ENCODE data around the gene POU6F2.

The POU6F2 gene

DNA sequence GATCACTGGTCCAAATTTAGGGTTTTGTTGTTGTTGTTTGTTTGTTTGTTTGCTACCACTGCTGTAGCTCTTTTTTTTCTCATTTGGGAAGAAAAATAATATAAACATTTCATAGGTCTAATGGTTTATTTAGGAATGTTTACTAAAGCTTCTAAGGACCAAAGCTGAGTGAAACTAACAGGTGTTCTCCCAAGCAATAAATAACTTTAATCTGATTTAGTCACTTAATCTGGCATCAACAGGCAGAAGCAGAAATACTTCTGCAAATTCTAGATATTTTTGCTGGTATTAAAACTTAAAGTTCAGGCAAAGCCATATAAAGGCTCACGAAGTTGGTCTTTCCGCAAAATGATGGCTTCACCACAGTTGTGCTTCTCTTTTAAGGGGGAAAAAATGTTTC, 444.0 kb downstream of the POU6F2 start:
- H3K4me3 ChIP-seq (ENCODE audit: low read length): no peak overlapping the region
- H3K4me2 ChIP-seq (ENCODE audit: low read length): no peak overlapping the region
- H4K20me1 ChIP-seq (ENCODE audit: control insufficient read depth, insufficient read depth, low read depth, low read length): no peaks in the 10 kb centered on the region
- H3K9me2 ChIP-seq (replicated peaks; ENCODE audit: control insufficient read depth, low read length): no peaks in the 10 kb centered on the region
- no peaks in the 10 kb centered on the region for H3K9me3 ChIP-seq (ENCODE audit: control insufficient read depth, insufficient read depth, low read length)
- H3K4me1 ChIP-seq (ENCODE audit: control insufficient read depth, low read length): no peaks in the 10 kb centered on the region
- H3K27ac ChIP-seq (ENCODE audit: low read depth, low read length): no peak overlapping the region
- no peaks in the 10 kb centered on the region for H3K36me3 ChIP-seq (ENCODE audit: control insufficient read depth, low read length)
- no peaks in the 10 kb centered on the region for H3F3A ChIP-seq (ENCODE audit: control insufficient read depth, insufficient read depth)
- peaks cover 12% of the 10 kb centered on the region; the same call in 1 of the 2 replicates for H3K27me3 ChIP-seq (ENCODE audit: control insufficient read depth, low read length)
- H3K79me2 ChIP-seq (ENCODE audit: control insufficient read depth, low read length): no peaks in the 10 kb centered on the region
- TF ChIP-seq, protein P1, sequence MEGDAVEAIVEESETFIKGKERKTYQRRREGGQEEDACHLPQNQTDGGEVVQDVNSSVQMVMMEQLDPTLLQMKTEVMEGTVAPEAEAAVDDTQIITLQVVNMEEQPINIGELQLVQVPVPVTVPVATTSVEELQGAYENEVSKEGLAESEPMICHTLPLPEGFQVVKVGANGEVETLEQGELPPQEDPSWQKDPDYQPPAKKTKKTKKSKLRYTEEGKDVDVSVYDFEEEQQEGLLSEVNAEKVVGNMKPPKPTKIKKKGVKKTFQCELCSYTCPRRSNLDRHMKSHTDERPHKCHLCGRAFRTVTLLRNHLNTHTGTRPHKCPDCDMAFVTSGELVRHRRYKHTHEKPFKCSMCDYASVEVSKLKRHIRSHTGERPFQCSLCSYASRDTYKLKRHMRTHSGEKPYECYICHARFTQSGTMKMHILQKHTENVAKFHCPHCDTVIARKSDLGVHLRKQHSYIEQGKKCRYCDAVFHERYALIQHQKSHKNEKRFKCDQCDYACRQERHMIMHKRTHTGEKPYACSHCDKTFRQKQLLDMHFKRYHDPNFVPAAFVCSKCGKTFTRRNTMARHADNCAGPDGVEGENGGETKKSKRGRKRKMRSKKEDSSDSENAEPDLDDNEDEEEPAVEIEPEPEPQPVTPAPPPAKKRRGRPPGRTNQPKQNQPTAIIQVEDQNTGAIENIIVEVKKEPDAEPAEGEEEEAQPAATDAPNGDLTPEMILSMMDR (IDR thresholded peaks at IDR 0.05; ENCODE audit: low read depth, low read length, poor library complexity, severe bottlenecking): no peak
- no peak for TF ChIP-seq EZH2phosphoT487 (IDR thresholded peaks at IDR 0.05; ENCODE audit: borderline replicate concordance, low read length)

GRCh38 chr7:39428221-39428620, 450.5 kb downstream of the POU6F2 start:
- Histone ChIP-seq H3F3A (ENCODE audit: control insufficient read depth, insufficient read depth) (no peaks in the 10 kb centered on the region), H3K79me2 (ENCODE audit: control insufficient read depth, low read length) (no peaks in the 10 kb centered on the region), H3K36me3 (ENCODE audit: control insufficient read depth, low read length) (no peaks in the 10 kb centered on the region), H3K27me3 (ENCODE audit: control insufficient read depth, low read length) (no peaks in the 10 kb centered on the region; the same call in 1 of the 2 replicates), H3K9me3 (ENCODE audit: control insufficient read depth, insufficient read depth, low read length) (no peaks in the 10 kb centered on the region), H3K4me1 (ENCODE audit: control insufficient read depth, low read length) (no peaks in the 10 kb centered on the region), H3K27ac (ENCODE audit: low read depth, low read length) (no peak overlapping the region), H3K4me3 (ENCODE audit: low read length) (no peak overlapping the region), H4K20me1 (ENCODE audit: control insufficient read depth, insufficient read depth, low read depth, low read length) (no peaks in the 10 kb centered on the region), H3K4me2 (ENCODE audit: low read length) (no peak overlapping the region), H3K9me2 (replicated peaks; ENCODE audit: control insufficient read depth, low read length) (no peaks in the 10 kb centered on the region)
- no peak for TF ChIP-seq EZH2phosphoT487 (IDR thresholded peaks at IDR 0.05; ENCODE audit: borderline replicate concordance, low read length)
- TF ChIP-seq, protein P1 (IDR thresholded peaks at IDR 0.05; ENCODE audit: low read depth, low read length, poor library complexity, severe bottlenecking): no peak

DNA sequence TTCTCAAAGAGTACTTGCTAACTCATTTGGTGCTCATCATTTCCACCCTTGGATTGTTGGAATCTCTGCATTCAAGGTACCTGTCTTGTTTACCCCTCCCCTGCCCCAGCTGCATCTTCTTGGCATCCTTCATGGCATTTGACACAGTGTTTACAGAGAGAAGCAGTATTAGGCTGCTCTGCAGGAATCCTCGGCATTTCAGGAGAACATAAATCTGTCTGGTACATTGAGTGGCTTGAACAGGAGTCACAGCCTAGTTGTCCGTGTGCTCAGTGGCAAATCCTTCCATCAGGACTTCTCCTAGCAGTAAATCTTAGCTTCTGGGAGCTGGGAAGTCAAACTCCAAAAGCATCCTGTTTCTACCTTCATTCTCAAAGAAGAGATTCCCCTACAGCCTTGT, 451.7 kb downstream of the POU6F2 start:
- H3K4me1 ChIP-seq (ENCODE audit: control insufficient read depth, low read length): peaks cover 8% of the 10 kb centered on the region
- no peaks in the 10 kb centered on the region for H3K79me2 ChIP-seq (ENCODE audit: control insufficient read depth, low read length)
- H3F3A ChIP-seq (ENCODE audit: control insufficient read depth, insufficient read depth): no peaks in the 10 kb centered on the region
- H3K36me3 ChIP-seq (ENCODE audit: control insufficient read depth, low read length): no peaks in the 10 kb centered on the region
- H4K20me1 ChIP-seq (ENCODE audit: control insufficient read depth, insufficient read depth, low read depth, low read length): no peaks in the 10 kb centered on the region
- no peaks in the 10 kb centered on the region for H3K9me2 ChIP-seq (replicated peaks; ENCODE audit: control insufficient read depth, low read length)
- H3K27me3 ChIP-seq (ENCODE audit: control insufficient read depth, low read length): no peaks in the 10 kb centered on the region; the same call in 1 of the 2 replicates
- H3K4me3 ChIP-seq (ENCODE audit: low read length): no peak overlapping the region
- H3K27ac ChIP-seq (ENCODE audit: low read depth, low read length): no peak overlapping the region
- TF ChIP-seq EZH2phosphoT487 (IDR thresholded peaks at IDR 0.05; ENCODE audit: borderline replicate concordance, low read length): no peak
- TF ChIP-seq, protein P1 (IDR thresholded peaks at IDR 0.05; ENCODE audit: low read depth, low read length, poor library complexity, severe bottlenecking): no peak
- no peak overlapping the region for H3K4me2 ChIP-seq (ENCODE audit: low read length)
- no peaks in the 10 kb centered on the region for H3K9me3 ChIP-seq (ENCODE audit: control insufficient read depth, insufficient read depth, low read length)

Measured in DOHH2 (cell line).